H9 (cell line): ENCODE data around the gene TLX1. TPM values are rescaled to one million over a fixed set of nuclear protein-coding genes. Genes with fewer than 3 reads are reported as not detected.

Experiments used
- DNase-seq: peaks from one replicate; pipeline ENCODE4 v3.0.0-alpha.2; 2017
- H2AFZ ChIP-seq: one replicate; pipeline ENCODE4 v1.6.1; 2013; ENCODE audit warnings: mild to moderate bottlenecking, low read length, control low read depth, moderate library complexity
- H2AK5ac ChIP-seq: 2 replicates; pipeline ENCODE4 v1.6.1; 2013; ENCODE audit warnings: low read length, control low read depth, mixed read lengths; ENCODE audit not compliant: insufficient read length
- H2BK120ac ChIP-seq: one replicate; pipeline ENCODE4 v1.6.1; 2013; ENCODE audit warnings: low read depth, mild to moderate bottlenecking, low read length, control low read depth, inconsistent platforms; ENCODE audit not compliant: poor library complexity, severe bottlenecking
- H2BK12ac ChIP-seq: 2 replicates; pipeline ENCODE4 v1.6.1; 2013; ENCODE audit warnings: low read length, control low read depth, mixed read lengths, low read depth; ENCODE audit not compliant: insufficient read length
- H2BK15ac ChIP-seq: 2 replicates; pipeline ENCODE4 v1.6.1; 2013; ENCODE audit warnings: low read depth, low read length, control low read depth
- H2BK20ac ChIP-seq: one replicate; pipeline ENCODE4 v1.6.1; 2013; ENCODE audit warnings: low read depth, mild to moderate bottlenecking, low read length, control low read depth, inconsistent platforms; ENCODE audit not compliant: poor library complexity, severe bottlenecking
- H2BK5ac ChIP-seq: 2 replicates; pipeline ENCODE4 v1.6.1; 2013; ENCODE audit warnings: low read length, control low read depth, mixed read lengths; ENCODE audit not compliant: insufficient read length
- H3K14ac ChIP-seq: 2 replicates; pipeline ENCODE4 v1.6.1; 2013; ENCODE audit warnings: low read length, control low read depth; ENCODE audit not compliant: insufficient read depth
- H3K18ac ChIP-seq: 2 replicates; pipeline ENCODE4 v1.6.1; 2013; ENCODE audit warnings: low read depth, mild to moderate bottlenecking, mixed read lengths, low read length, control low read depth; ENCODE audit not compliant: insufficient read length
- H3K23ac ChIP-seq: 2 replicates; pipeline ENCODE4 v1.6.1; 2013; ENCODE audit warnings: low read length, control low read depth, mixed read lengths, low read depth; ENCODE audit not compliant: insufficient read length
- H3K23me2 ChIP-seq: 2 replicates; pipeline ENCODE4 v1.6.1; 2013; ENCODE audit warnings: low read depth, mild to moderate bottlenecking, mixed read lengths, low read length, control low read depth; ENCODE audit not compliant: insufficient read length, poor library complexity, severe bottlenecking
- H3K27ac ChIP-seq: 2 replicates; pipeline ENCODE4 v1.5.1; 2013; ENCODE audit warnings: low read length, control low read depth, mixed read lengths, low read depth; ENCODE audit not compliant: insufficient read length
- H3K27me3 ChIP-seq: 2 replicates; pipeline ENCODE4 v1.6.1; 2013; ENCODE audit warnings: low read length, control low read depth, inconsistent platforms; ENCODE audit not compliant: insufficient read depth
- H3K4ac ChIP-seq: 2 replicates; pipeline ENCODE4 v1.6.1; 2013; ENCODE audit warnings: low read depth, mild to moderate bottlenecking, control low read depth, inconsistent platforms, low read length, moderate library complexity
- H3K4me1 ChIP-seq: 2 replicates; pipeline ENCODE4 v1.6.1; 2013; ENCODE audit warnings: low read length, control low read depth, inconsistent platforms; ENCODE audit not compliant: insufficient read depth
- H3K4me2 ChIP-seq: 2 replicates; pipeline ENCODE4 v1.6.1; 2013; ENCODE audit warnings: low read length, control low read depth, mixed read lengths; ENCODE audit not compliant: insufficient read length, insufficient read depth
- H3K56ac ChIP-seq: 2 replicates; pipeline ENCODE4 v1.6.1; 2013; ENCODE audit warnings: low read depth, mild to moderate bottlenecking, mixed read lengths, low read length, control low read depth; ENCODE audit not compliant: insufficient read length
- H3K79me1 ChIP-seq: 2 replicates; pipeline ENCODE4 v1.6.1; 2013; ENCODE audit warnings: low read depth, mild to moderate bottlenecking, moderate library complexity, low read length, control low read depth, inconsistent platforms; ENCODE audit not compliant: insufficient read depth, poor library complexity, severe bottlenecking
- H3K79me2 ChIP-seq: 2 replicates; pipeline ENCODE4 v1.6.1; 2013; ENCODE audit warnings: low read length, control low read depth, inconsistent platforms; ENCODE audit not compliant: insufficient read depth
- H3K9ac ChIP-seq: 2 replicates; pipeline ENCODE4 v1.6.1; 2013; ENCODE audit warnings: low read length, control low read depth, mixed read lengths; ENCODE audit not compliant: insufficient read length; ENCODE audit errors: extremely low read depth
- H3K9me3 ChIP-seq: one replicate; pipeline ENCODE4 v1.6.1; 2013; ENCODE audit warnings: low read depth, low read length, inconsistent platforms; ENCODE audit not compliant: control insufficient read depth
- H3T11ph ChIP-seq: one replicate; pipeline ENCODE4 v1.6.1; 2013; ENCODE audit warnings: mild to moderate bottlenecking, low read length, control low read depth, inconsistent platforms
- H4K20me1 ChIP-seq: one replicate; pipeline ENCODE4 v1.6.1; 2013; ENCODE audit not compliant: control insufficient read depth, insufficient read length, insufficient read depth
- H4K5ac ChIP-seq: 2 replicates; pipeline ENCODE4 v1.6.1; 2013; ENCODE audit warnings: low read depth, mild to moderate bottlenecking, mixed read lengths, low read length, control low read depth; ENCODE audit not compliant: insufficient read length
- H4K8ac ChIP-seq: replicated peaks from 2 replicates; pipeline ENCODE4 v1.6.1; 2013; ENCODE audit warnings: low read length, control low read depth, mixed read lengths, low read depth; ENCODE audit not compliant: insufficient read length
- H4K91ac ChIP-seq: 2 replicates; pipeline ENCODE4 v1.6.1; 2013; ENCODE audit warnings: low read depth, mild to moderate bottlenecking, moderate library complexity, mixed read lengths, low read length, control low read depth; ENCODE audit not compliant: insufficient read length
- H3K27ac Mint-ChIP-seq, 3 experiments: 2 replicates in 2 of 3; 3 replicates in 1 of 3; pipeline ENCODE4 v1.8.0; 2020 to 2021; ENCODE audit warnings: mixed read lengths in 3 of 3, mild to moderate bottlenecking in 1 of 3, moderate library complexity in 1 of 3
- H3K27me3 Mint-ChIP-seq: 2 replicates; pipeline ENCODE4 v1.8.0; 2021; ENCODE audit warnings: low read depth, mild to moderate bottlenecking, moderate library complexity, mixed read lengths
- H3K36me3 Mint-ChIP-seq, 3 experiments: 2 replicates in 2 of 3; 3 replicates in 1 of 3; pipeline ENCODE4 v1.8.0; 2020 to 2021; ENCODE audit warnings: low read depth in 3 of 3, mixed read lengths in 3 of 3; ENCODE audit not compliant: insufficient read depth in 1 of 3
- H3K4me1 Mint-ChIP-seq, 2 experiments: 2 replicates each; pipeline ENCODE4 v1.8.0; 2020; ENCODE audit warnings: mixed read lengths in 2 of 2
- H3K4me3 Mint-ChIP-seq, 2 experiments: 2 replicates in 1 of 2; 3 replicates in 1 of 2; pipeline ENCODE4 v1.8.0; 2020 to 2021; ENCODE audit warnings: mild to moderate bottlenecking in 2 of 2, mixed read lengths in 2 of 2, moderate library complexity in 1 of 2
- H3K9me3 Mint-ChIP-seq, 2 experiments: 2 replicates in 1 of 2; 3 replicates in 1 of 2; pipeline ENCODE4 v1.8.0; 2020; ENCODE audit warnings: mild to moderate bottlenecking in 2 of 2, mixed read lengths in 2 of 2, moderate library complexity in 1 of 2
- WGBS: extraction: QIAGEN DNeasy Blood & Tissue Kit; methylation state at CpG from one replicate; pipeline ENCODE4 v1.1.7; 2013; ENCODE audit warnings: missing lambda C conversion rate, low lambda C conversion rate, mixed read lengths; ENCODE audit not compliant: insufficient read length; ENCODE audit errors: extremely low coverage; 5-methylcytosine and 5-hydroxymethylcytosine counted together
- total RNA-seq: library from RNA; stranded (reverse); gene quantifications from 2 replicates; pipeline ENCODE4 v1.2.1, GENCODE V29; 2021
- TF ChIP-seq, protein P1 (sequence below): fragments of 200-600 bp; sonication (generic); conservative IDR thresholded peaks from 3 replicates; pipeline ENCODE4 v1.8.0; 2021; ENCODE audit warnings: antibody characterized with exemption, mild to moderate bottlenecking

TLX1 gene
- total RNA-seq, 1 experiment from 2014 or later = not detected

DNA sequence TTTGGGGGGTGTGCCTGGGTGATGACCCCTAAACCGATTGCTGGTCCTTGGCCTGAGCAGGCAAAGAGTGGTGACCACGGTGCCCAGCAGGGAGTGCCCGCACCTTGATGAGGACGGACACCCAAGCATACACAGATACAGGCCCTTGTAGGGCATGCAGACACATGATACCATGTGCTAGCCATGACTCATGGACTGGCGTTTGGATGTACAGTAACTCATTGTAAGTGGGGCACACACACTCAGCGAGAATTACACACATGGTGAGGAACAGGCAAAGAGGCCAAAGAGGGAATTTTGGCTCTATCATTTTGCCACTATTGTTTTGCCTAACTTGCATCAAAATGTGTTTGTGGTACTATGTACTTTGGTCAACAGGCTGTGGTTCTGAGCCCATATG lies 45.3 kb upstream of the TLX1 start:
- H4K8ac ChIP-seq = no peak overlapping the region
- no peaks in the 10 kb centered on the region; the same call in 1 of the 2 replicates for H3K27me3 ChIP-seq
- H4K5ac ChIP-seq = no peak overlapping the region
- H2BK12ac ChIP-seq = no peak overlapping the region
- no peak overlapping the region for H3K4ac ChIP-seq
- no peak for DNase-seq
- H3K27ac ChIP-seq = no peak overlapping the region
- no peak overlapping the region for H2AFZ ChIP-seq
- no peak overlapping the region for H3T11ph ChIP-seq
- Mint-ChIP-seq H3K36me3 (no peaks in the 10 kb centered on the region), H3K9me3 (no peaks in the 10 kb centered on the region), H3K27me3 (peaks cover 88% of the 10 kb centered on the region), H3K4me3 (no peak overlapping the region), H3K27ac (no peak overlapping the region), H3K4me1 (no peaks in the 10 kb centered on the region)
- no peak overlapping the region for H3K56ac ChIP-seq
- no peak overlapping the region for H3K4me2 ChIP-seq
- no peak overlapping the region for H3K23ac ChIP-seq
- no peak overlapping the region for H3K18ac ChIP-seq
- no peak overlapping the region for H2BK5ac ChIP-seq
- TF ChIP-seq, protein P1, sequence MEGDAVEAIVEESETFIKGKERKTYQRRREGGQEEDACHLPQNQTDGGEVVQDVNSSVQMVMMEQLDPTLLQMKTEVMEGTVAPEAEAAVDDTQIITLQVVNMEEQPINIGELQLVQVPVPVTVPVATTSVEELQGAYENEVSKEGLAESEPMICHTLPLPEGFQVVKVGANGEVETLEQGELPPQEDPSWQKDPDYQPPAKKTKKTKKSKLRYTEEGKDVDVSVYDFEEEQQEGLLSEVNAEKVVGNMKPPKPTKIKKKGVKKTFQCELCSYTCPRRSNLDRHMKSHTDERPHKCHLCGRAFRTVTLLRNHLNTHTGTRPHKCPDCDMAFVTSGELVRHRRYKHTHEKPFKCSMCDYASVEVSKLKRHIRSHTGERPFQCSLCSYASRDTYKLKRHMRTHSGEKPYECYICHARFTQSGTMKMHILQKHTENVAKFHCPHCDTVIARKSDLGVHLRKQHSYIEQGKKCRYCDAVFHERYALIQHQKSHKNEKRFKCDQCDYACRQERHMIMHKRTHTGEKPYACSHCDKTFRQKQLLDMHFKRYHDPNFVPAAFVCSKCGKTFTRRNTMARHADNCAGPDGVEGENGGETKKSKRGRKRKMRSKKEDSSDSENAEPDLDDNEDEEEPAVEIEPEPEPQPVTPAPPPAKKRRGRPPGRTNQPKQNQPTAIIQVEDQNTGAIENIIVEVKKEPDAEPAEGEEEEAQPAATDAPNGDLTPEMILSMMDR = no peak
- no peak overlapping the region for H2AK5ac ChIP-seq
- H4K91ac ChIP-seq = no peak overlapping the region
- no CpG with 5 or more reads among the region's 6 CpGs for WGBS
- H3K23me2 ChIP-seq = no peaks in the 10 kb centered on the region
- no peak overlapping the region for H2BK15ac ChIP-seq
- H3K4me1 ChIP-seq = no peaks in the 10 kb centered on the region
- no peak overlapping the region for H2BK20ac ChIP-seq
- no peaks in the 10 kb centered on the region for H4K20me1 ChIP-seq
- H3K79me1 ChIP-seq = no peaks in the 10 kb centered on the region
- H3K79me2 ChIP-seq = no peaks in the 10 kb centered on the region
- H3K14ac ChIP-seq = no peak overlapping the region
- no peaks in the 10 kb centered on the region for H3K9me3 ChIP-seq
- H3K9ac ChIP-seq = no peak overlapping the region
- no peak overlapping the region for H2BK120ac ChIP-seq
